ENCODE data around the gene DPP4. TPM values are rescaled to one million over a fixed set of nuclear protein-coding genes. Genes with fewer than 3 reads are reported as not detected.

The DPP4 gene
- total and polyA plus RNA-seq, 3 donors from 2014 or later: 1.2 to 6.3 (median 1.7) TPM

DNA sequence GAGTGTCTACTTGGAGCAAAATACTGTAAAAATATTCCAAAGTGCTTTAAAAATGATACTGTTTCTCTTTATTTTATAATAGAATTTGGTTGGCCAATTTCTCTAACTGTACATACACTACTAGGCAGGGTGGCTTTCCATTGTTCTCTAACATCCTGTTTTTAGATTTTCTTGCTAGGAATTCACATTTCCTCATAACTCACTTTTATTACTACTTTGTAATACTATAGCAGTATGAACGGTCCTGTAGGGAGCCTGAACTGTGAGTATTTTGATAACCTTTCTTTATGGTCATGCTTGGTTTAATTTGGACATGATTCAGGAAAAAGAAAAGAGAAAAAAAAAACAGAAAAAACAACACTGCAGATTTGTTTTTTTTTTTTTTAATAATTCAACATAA, 40.3 kb upstream of the DPP4 start:
- WGBS, 2 donors: 25 to 34% methylated on average over 1 of the region's 1 CpG
- DNase-seq: no peak

DNA sequence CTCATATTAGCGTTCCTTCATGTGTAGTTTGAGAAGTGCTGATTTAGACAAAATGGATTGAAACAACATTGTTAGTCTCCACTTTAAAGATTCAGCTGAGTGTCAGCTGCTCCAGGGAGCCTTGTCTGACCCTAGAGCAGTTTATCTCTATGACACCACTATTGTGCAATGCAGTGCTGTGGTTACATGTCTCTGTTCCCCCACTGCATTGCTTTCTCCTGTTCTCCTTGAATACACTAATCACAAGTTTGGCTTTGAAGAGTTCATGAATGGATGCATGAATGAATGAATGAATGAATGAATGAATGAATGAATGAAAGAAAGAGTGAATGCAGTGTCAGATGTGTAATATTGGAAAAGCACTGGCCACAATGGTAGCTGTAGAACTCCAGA, 39.8 kb upstream of the DPP4 start:
- no peaks in the 10 kb centered on the region for H3K36me3 ChIP-seq (ENCODE audit: low read depth, missing control alignments)
- intact Hi-C loops (cut with DNase I; ENCODE audit: low total_unique reads): no loop called here
- no peak overlapping the region for H3K27ac ChIP-seq
- no peak overlapping the region for H3K4me3 ChIP-seq
- no peak for DNase-seq
- H3K4me1 ChIP-seq: no peaks in the 10 kb centered on the region
- TF ChIP-seq POLR2A (IDR thresholded peaks at IDR 0.05): no peak
- TF ChIP-seq, protein P1, sequence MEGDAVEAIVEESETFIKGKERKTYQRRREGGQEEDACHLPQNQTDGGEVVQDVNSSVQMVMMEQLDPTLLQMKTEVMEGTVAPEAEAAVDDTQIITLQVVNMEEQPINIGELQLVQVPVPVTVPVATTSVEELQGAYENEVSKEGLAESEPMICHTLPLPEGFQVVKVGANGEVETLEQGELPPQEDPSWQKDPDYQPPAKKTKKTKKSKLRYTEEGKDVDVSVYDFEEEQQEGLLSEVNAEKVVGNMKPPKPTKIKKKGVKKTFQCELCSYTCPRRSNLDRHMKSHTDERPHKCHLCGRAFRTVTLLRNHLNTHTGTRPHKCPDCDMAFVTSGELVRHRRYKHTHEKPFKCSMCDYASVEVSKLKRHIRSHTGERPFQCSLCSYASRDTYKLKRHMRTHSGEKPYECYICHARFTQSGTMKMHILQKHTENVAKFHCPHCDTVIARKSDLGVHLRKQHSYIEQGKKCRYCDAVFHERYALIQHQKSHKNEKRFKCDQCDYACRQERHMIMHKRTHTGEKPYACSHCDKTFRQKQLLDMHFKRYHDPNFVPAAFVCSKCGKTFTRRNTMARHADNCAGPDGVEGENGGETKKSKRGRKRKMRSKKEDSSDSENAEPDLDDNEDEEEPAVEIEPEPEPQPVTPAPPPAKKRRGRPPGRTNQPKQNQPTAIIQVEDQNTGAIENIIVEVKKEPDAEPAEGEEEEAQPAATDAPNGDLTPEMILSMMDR (IDR thresholded peaks at IDR 0.05): no peak
- no peaks in the 10 kb centered on the region for H3K27me3 ChIP-seq
- H3K9me3 ChIP-seq: no peaks in the 10 kb centered on the region
- WGBS, 2 donors: 81 to 90% methylated on average over 1 of the region's 1 CpG

More for the DNA sequence above, 40.3 kb upstream of the DPP4 start:
- Histone ChIP-seq H3K9me3 (no peaks in the 10 kb centered on the region), H3K4me1 (no peaks in the 10 kb centered on the region), H3K27ac (no peak overlapping the region), H3K36me3 (ENCODE audit: low read depth, missing control alignments) (no peaks in the 10 kb centered on the region), H3K4me3 (no peak overlapping the region), H3K27me3 (no peaks in the 10 kb centered on the region)
- intact Hi-C loops (cut with DNase I; ENCODE audit: low total_unique reads): no loop called here
- no peak for TF ChIP-seq POLR2A (IDR thresholded peaks at IDR 0.05)
- TF ChIP-seq, protein P1 (IDR thresholded peaks at IDR 0.05): no peak

DNA sequence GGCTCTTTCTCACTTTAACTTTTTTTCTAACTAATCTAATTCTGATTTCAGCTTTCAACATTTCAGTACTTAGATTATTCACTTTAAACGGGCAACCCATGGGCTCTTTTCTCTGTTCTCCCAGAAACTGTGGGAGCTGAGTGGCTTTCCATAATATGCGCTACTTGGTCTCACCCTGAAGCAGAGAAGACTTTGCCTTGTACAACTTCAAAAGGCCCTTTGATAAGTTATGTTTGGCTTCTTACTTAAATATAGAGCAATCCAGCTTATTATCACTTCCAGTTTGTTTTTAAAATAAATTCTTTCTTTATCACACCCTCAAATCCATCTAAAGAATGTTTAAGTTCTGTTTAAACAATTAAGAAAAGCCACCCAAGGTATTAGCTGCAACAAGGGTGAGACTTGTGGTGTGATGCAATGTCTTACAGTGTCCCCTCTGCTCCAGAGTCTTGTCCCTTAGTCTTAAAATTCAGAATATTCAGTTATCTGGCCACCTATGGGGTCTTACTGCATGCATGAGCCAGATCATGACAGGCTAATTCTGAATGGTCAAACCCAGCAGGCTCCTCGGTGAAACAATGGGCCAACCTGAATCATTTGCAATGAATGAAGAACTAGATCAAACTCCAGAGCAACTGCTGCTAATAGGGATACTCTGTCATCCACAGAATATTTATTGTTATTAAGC, 39.2 kb upstream of the DPP4 start:
- DNase-seq: no peak
- TF ChIP-seq, protein P1 (IDR thresholded peaks at IDR 0.05): no peak
- TF ChIP-seq POLR2A (IDR thresholded peaks at IDR 0.05): no peak
- Histone ChIP-seq H3K9me3 (no peaks in the 10 kb centered on the region), H3K4me3 (no peak overlapping the region), H3K36me3 (ENCODE audit: low read depth, missing control alignments) (no peaks in the 10 kb centered on the region), H3K27me3 (no peaks in the 10 kb centered on the region), H3K27ac (no peak overlapping the region), H3K4me1 (no peaks in the 10 kb centered on the region)
- 83% methylated on average over 3 of the region's 3 CpGs for WGBS, 2 donors
- intact Hi-C loops (cut with DNase I; ENCODE audit: low total_unique reads): no loop called here

- H3K27me3 ChIP-seq: no peaks in the 10 kb centered on the region
- DNase-seq: no peak
- WGBS, 2 donors: 89 to 93% methylated on average over 5 of the region's 5 CpGs
- H3K27ac ChIP-seq: no peak overlapping the region
- H3K9me3 ChIP-seq: no peaks in the 10 kb centered on the region
- no peak overlapping the region for H3K4me3 ChIP-seq
- no peaks in the 10 kb centered on the region for H3K4me1 ChIP-seq
- no peaks in the 10 kb centered on the region for H3K36me3 ChIP-seq (ENCODE audit: low read depth, missing control alignments)
- TF ChIP-seq, protein P1 (IDR thresholded peaks at IDR 0.05): no peak
- TF ChIP-seq POLR2A (IDR thresholded peaks at IDR 0.05): no peak
- intact Hi-C loops (cut with DNase I; ENCODE audit: low total_unique reads): no loop called here
Observed at GRCh38 chr2:162111958-162112850, 38.2 kb upstream of the DPP4 start.
